KMS-11 (cell line): Measurements from ENCODE around the gene ZNF232.
A peak's percentile ranks its signal among the peaks of the same experiment; 100 is the strongest.
"Not testable (repeated sequence)": the region's sequence is repeated elsewhere in the genome, so short reads cannot be mapped to it uniquely, and the experiment has no call there.

ENCODE experiments used
- H2AFZ ChIP-seq: fragments of 200-600 bp; sonication (generic); 2 replicates; pipeline ENCODE4 v1.6.1; 2016; ENCODE audit warnings: antibody characterized with exemption, mixed run types, low read depth
- H3K27ac ChIP-seq: fragments of 200-600 bp; sonication (generic); 2 replicates; pipeline ENCODE4 v1.6.1; 2016; ENCODE audit warnings: mild to moderate bottlenecking, mixed run types
- H3K27me3 ChIP-seq: fragments of 200-600 bp; sonication (generic); 2 replicates; pipeline ENCODE4 v1.6.1; 2017; ENCODE audit warnings: mild to moderate bottlenecking, low read depth, mixed run types, moderate library complexity; ENCODE audit not compliant: insufficient read depth
- H3K36me3 ChIP-seq: fragments of 200-600 bp; sonication (generic); 2 replicates; pipeline ENCODE4 v1.6.1; 2017; ENCODE audit warnings: mild to moderate bottlenecking, mixed run types; ENCODE audit not compliant: insufficient read depth
- H3K4me1 ChIP-seq: fragments of 200-600 bp; sonication (generic); 2 replicates; pipeline ENCODE4 v1.6.1; 2016; ENCODE audit warnings: mild to moderate bottlenecking, low read depth, mixed run types; ENCODE audit not compliant: poor library complexity, severe bottlenecking
- H3K4me2 ChIP-seq: fragments of 200-600 bp; sonication (generic); 2 replicates; pipeline ENCODE4 v1.7.0; 2016; ENCODE audit warnings: mild to moderate bottlenecking, mixed run types
- H3K4me3 ChIP-seq: fragments of 200-600 bp; sonication (generic); IDR thresholded peaks from 2 replicates; pipeline ENCODE4 v1.6.1; 2017; ENCODE audit warnings: low read depth, low read length, mixed read lengths; ENCODE audit not compliant: insufficient read depth
- H3K79me2 ChIP-seq: fragments of 200-600 bp; sonication (generic); 2 replicates; pipeline ENCODE4 v1.6.1; 2016; ENCODE audit warnings: low read depth, mixed run types; ENCODE audit not compliant: insufficient read depth
- H3K9ac ChIP-seq: fragments of 200-600 bp; sonication (generic); 2 replicates; pipeline ENCODE4 v1.6.1; 2016; ENCODE audit warnings: mild to moderate bottlenecking, mixed run types
- H4K20me1 ChIP-seq: fragments of 200-600 bp; sonication (generic); 2 replicates; pipeline ENCODE4 v1.6.1; 2016; ENCODE audit warnings: mild to moderate bottlenecking, mixed run types; ENCODE audit not compliant: insufficient read depth
- TF ChIP-seq, protein P1 (sequence below): fragments of 200-600 bp; sonication (generic); conservative IDR thresholded peaks from 2 replicates; pipeline ENCODE4 v1.6.1; 2017; ENCODE audit warnings: low read depth, mild to moderate bottlenecking, antibody characterized with exemption, low read length, moderate library complexity, mixed read lengths

ZNF232 gene

DNA sequence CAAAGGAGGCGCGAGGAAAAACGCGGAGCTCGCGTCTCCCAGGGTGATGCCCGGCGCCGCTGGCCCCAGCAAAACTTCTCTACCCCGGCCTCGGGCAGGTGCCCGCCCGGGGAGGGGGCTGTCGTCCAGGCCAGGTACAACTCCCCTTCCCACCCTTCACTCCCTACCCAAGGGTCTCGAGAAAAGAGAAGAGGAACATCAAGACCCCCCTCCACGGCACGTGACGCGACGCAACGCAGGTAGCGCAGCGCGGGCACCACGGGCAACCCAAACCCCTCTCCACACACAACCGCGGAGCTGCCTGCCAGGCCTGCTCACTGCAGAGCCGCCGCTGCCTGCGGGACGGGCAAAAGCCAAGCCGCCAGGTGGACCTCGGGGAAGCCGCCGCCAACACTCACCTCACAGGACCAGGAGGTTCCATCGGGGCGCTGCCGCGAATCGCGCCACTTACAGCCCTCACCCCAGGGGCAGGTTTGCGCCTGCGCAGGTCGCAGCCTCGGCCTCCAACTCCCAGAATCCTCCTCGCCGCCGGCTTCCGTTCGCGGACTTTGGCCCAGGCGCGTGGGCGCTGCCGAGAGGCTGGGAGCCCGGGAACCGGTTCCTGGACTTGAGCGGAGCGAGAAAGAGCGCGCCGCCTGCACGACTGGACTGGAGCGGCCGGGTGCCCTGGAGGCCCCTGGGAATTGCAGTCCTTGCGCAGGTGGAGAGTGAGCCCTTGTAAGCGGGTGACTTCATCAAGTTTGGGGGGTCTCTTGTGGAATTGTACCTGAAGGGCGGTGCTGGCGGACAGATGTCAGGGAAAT, at the start of gene ZNF232:
ZNF232 (minus strand) TSS at position 477 of the 803 bp plus-strand sequence; CDS start at position 421, 56 bp downstream.
- Histone ChIP-seq H3K4me2 (peak within 1 kb of the TSS; percentile 29; the same call in 1 of the 2 replicates), H3K79me2 (no peaks in the 10 kb centered on the region), H3K27ac (no peak within 1 kb of the TSS), H3K9ac (peak within 1 kb of the TSS; percentile 30; the same call in 1 of the 2 replicates), H3K4me3 (no peak within 1 kb of the TSS), H4K20me1 (no peaks in the 10 kb centered on the region), H3K36me3 (no peaks in the 10 kb centered on the region), H2AFZ (peak within 1 kb of the TSS; percentile 38; the same call in 1 of the 2 replicates), H3K27me3 (no peaks in the 10 kb centered on the region), H3K4me1 (no peaks in the 10 kb centered on the region)
- TF ChIP-seq, protein P1, sequence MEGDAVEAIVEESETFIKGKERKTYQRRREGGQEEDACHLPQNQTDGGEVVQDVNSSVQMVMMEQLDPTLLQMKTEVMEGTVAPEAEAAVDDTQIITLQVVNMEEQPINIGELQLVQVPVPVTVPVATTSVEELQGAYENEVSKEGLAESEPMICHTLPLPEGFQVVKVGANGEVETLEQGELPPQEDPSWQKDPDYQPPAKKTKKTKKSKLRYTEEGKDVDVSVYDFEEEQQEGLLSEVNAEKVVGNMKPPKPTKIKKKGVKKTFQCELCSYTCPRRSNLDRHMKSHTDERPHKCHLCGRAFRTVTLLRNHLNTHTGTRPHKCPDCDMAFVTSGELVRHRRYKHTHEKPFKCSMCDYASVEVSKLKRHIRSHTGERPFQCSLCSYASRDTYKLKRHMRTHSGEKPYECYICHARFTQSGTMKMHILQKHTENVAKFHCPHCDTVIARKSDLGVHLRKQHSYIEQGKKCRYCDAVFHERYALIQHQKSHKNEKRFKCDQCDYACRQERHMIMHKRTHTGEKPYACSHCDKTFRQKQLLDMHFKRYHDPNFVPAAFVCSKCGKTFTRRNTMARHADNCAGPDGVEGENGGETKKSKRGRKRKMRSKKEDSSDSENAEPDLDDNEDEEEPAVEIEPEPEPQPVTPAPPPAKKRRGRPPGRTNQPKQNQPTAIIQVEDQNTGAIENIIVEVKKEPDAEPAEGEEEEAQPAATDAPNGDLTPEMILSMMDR = no peak

DNA sequence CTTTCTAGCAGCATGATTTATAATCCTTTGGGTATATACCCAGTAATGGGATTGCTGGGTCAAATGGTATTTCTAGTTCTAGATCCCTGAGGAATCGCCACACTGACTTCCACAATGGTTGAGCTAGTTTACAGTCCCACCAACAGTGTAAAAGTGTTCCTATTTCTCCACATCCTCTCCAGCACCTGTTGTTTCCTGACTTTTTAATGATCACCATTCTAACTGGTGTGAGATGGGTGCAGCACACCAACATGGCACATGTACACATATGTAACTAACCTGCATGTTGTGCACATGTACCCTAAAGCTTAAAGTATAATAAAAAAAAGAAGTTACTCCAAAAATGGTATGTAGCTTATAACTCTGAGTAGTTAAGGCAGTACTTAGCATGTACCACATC, 49.0 kb upstream of the ZNF232 start:
- not testable (repeated sequence) for H3K27me3 ChIP-seq, H3K9ac ChIP-seq, H3K36me3 ChIP-seq, H3K79me2 ChIP-seq, H3K27ac ChIP-seq, H3K4me1 ChIP-seq, H2AFZ ChIP-seq, H4K20me1 ChIP-seq, H3K4me3 ChIP-seq, H3K4me2 ChIP-seq

DNA sequence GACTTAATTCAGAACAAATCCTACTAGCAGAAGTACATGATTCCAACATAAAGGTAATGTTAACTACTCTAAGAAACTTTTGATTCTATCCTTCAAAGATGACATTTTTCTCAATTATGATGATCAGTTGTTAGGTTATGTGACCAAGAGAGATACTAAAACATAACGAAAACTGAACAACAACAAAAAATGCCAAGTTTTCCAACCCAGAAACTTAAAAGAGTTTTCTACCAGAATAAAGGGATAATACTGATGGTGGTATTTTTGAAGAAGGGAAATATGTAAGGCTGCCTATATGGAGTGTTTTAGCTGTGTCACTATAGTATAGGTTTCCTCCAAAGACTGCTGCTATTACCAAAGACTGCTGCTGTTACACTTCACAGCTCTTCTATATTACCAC, 34.4 kb upstream of the ZNF232 start:
- not testable (repeated sequence) for H3K79me2 ChIP-seq

DNA sequence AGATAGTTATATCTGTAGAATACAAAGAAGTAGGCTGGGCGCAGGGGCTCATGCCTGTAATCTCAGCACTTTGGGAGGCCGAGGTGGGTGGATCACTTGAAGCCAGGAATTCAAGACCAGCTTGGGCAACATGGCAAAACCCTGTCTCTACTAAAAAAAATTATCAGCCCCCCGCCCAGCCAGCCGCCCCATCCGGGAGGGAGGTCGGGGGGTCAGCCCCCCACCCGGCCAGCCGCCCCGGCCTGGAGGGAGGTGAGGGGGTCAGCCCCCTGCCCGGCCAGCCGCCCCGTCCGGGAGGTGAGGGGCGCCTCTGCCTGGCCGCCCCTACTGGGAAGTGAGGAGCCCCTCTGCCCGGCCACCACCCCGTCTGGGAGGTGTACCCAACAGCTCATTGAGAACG, 31.2 kb upstream of the ZNF232 start:
- H3K9ac ChIP-seq, H3K79me2 ChIP-seq, H3K4me1 ChIP-seq, H3K36me3 ChIP-seq, H3K4me3 ChIP-seq, H4K20me1 ChIP-seq, H3K4me2 ChIP-seq, H3K27ac ChIP-seq, H2AFZ ChIP-seq, H3K27me3 ChIP-seq: not testable (repeated sequence)

More for the DNA sequence above, 34.4 kb upstream of the ZNF232 start:
- not testable (repeated sequence) for H4K20me1 ChIP-seq, H3K27me3 ChIP-seq, H3K27ac ChIP-seq, H3K4me3 ChIP-seq, H3K9ac ChIP-seq, H3K4me2 ChIP-seq, H3K4me1 ChIP-seq, H2AFZ ChIP-seq, H3K36me3 ChIP-seq

DNA sequence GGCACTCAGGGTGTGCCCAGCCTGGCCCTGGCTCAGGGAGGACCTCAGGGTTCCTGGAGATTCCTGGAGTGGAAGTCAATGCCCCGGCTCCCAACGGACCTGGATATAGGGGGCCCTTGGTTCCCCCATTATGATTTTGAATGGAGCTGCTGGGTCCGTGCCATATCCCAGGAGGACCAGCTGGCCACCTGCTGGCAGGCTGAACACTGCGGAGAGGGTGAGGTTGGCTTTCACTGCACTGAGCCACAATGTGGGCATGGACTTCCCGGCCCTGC, 27.7 kb upstream of the ZNF232 start:
- no peaks in the 10 kb centered on the region for H3K79me2 ChIP-seq
- TF ChIP-seq, protein P1 = no peak

More for the DNA sequence above, 27.7 kb upstream of the ZNF232 start:
- Histone ChIP-seq H3K27ac (no peak overlapping the region), H4K20me1 (no peaks in the 10 kb centered on the region), H2AFZ (no peak overlapping the region), H3K4me3 (no peak overlapping the region), H3K27me3 (no peaks in the 10 kb centered on the region), H3K9ac (no peak overlapping the region), H3K4me1 (no peaks in the 10 kb centered on the region), H3K36me3 (no peaks in the 10 kb centered on the region), H3K4me2 (no peak overlapping the region)
